NCI-H526 (cell line): ENCODE results near the gene PPIP5K2.
A peak's percentile ranks its signal among the peaks of the same experiment; 100 is the strongest.
"Not testable (repeated sequence)": the region's sequence is repeated elsewhere in the genome, so short reads cannot be mapped to it uniquely, and the experiment has no call there.

Source experiments
- DNase-seq, 2 experiments: peaks; one replicate each; lab custom pipeline; 2025; lab: John Stamatoyannopoulos, UW

PPIP5K2 gene

GRCh38 chr5:103119765-103120606 is at the start of gene PPIP5K2, which contains the start of gene GIN1:
PPIP5K2 (plus strand) TSS chr5:103120301; CDS start chr5:103129590, 9,289 bp downstream.
GIN1 (minus strand) TSS chr5:103120138; CDS start chr5:103108707, 11,431 bp downstream.
- peak; percentile 91 to 95 for DNase-seq

- DNase-seq = not testable (repeated sequence)
Observed at GRCh38 chr5:103073500-103073899, 46.6 kb upstream of the PPIP5K2 start.

- DNase-seq = no peak
Observed at GRCh38 chr5:103075442-103075841, 44.7 kb upstream of the PPIP5K2 start.

- DNase-seq = no peak
Observed at GRCh38 chr5:103079796-103080195, 40.3 kb upstream of the PPIP5K2 start.

- no peak for DNase-seq
Observed at GRCh38 chr5:103086547-103086946, 33.6 kb upstream of the PPIP5K2 start.

GRCh38 chr5:103089272-103089671 is 30.8 kb upstream of the PPIP5K2 start:
- no peak for DNase-seq

GRCh38 chr5:103090791-103091190 is 29.3 kb upstream of the PPIP5K2 start:
- DNase-seq = no peak

GRCh38 chr5:103092676-103093075 is 27.4 kb upstream of the PPIP5K2 start:
- no peak for DNase-seq

GRCh38 chr5:103093727-103094126 is 26.4 kb upstream of the PPIP5K2 start:
- DNase-seq = no peak

GRCh38 chr5:103094737-103095136 is 25.4 kb upstream of the PPIP5K2 start:
- DNase-seq = no peak

- DNase-seq = no peak
Observed at GRCh38 chr5:103098993-103099392, 21.1 kb upstream of the PPIP5K2 start.

GRCh38 chr5:103101079-103101750 is 18.9 kb upstream of the PPIP5K2 start:
- no peak for DNase-seq

GRCh38 chr5:103102234-103102633 is 17.9 kb upstream of the PPIP5K2 start:
- no peak for DNase-seq

- DNase-seq = no peak
Observed at GRCh38 chr5:103108086-103108485, 12.0 kb upstream of the PPIP5K2 start.

GRCh38 chr5:103109277-103109676 is 10.8 kb upstream of the PPIP5K2 start:
- DNase-seq = no peak

GRCh38 chr5:103110403-103110802 is 9.7 kb upstream of the PPIP5K2 start:
- DNase-seq = no peak

- no peak for DNase-seq
Observed at GRCh38 chr5:103111468-103111867, 8.6 kb upstream of the PPIP5K2 start.

- DNase-seq = no peak
Observed at GRCh38 chr5:103112910-103113309, 7.2 kb upstream of the PPIP5K2 start.

- no peak for DNase-seq
Observed at GRCh38 chr5:103114440-103114839, 5.7 kb upstream of the PPIP5K2 start.

GRCh38 chr5:103117471-103117991 is 2.6 kb upstream of the PPIP5K2 start:
- no peak for DNase-seq

- peak; percentile 21 to 31 for DNase-seq
Observed at GRCh38 chr5:103119070-103119764, 884 bp upstream of the PPIP5K2 start.

- DNase-seq = peak in 1 of 2 experiments; percentile 47
Observed at GRCh38 chr5:103120607-103121200, 603 bp downstream of the PPIP5K2 start.
